Measurements from ENCODE around the gene UQCC5. TPM values are rescaled to one million over a fixed set of nuclear protein-coding genes. Genes with fewer than 3 reads are reported as not detected.
A peak's percentile ranks its signal among the peaks of the same experiment; 100 is the strongest.

UQCC5 gene
- total RNA-seq, 2 experiments from 2014 or later, result 2.8 to 8.3 TPM

GRCh38 chr3:52537165-52537620 lies 788 bp downstream of the UQCC5 start:
- DNase-seq (peak in 1 of 14 experiments; percentile 21), ATAC-seq (ENCODE audit: poor library complexity) (no peak)
- Histone ChIP-seq H3K36me3 (ENCODE audit: insufficient read depth, low read length) (peaks cover 16% of the 10 kb centered on the region), H3K27me3 (ENCODE audit: control insufficient read depth in 1 of 2, insufficient read depth in 2 of 2, low read length in 2 of 2) (peaks cover 0 to 3% of the 10 kb centered on the region in 2 experiments), H3K9me3 (ENCODE audit: control insufficient read depth in 1 of 2, insufficient read depth in 1 of 2, low read length in 2 of 2) (no peaks in the 10 kb centered on the region), H3K4me1 (ENCODE audit: insufficient read depth, low read length) (peaks cover 59% of the 10 kb centered on the region), H3K27ac (ENCODE audit: low read depth in 1 of 2, low read length in 2 of 2) (peak overlapping the region; percentile 71 to 83), H3K4me3 (ENCODE audit: low read length) (peak overlapping the region; percentile 92)
- H3K27me3 Mint-ChIP-seq, result no peaks in the 10 kb centered on the region
- peaks cover 32% of the 10 kb centered on the region for H3K36me3 Mint-ChIP-seq (ENCODE audit: low read depth)
- POLR2A ChIA-PET, result no interaction called here
- peak overlapping the region; percentile 95 for H3K27ac Mint-ChIP-seq
- intact Hi-C loops (cut with DNase I, micrococcal nuclease), result loop anchor here in 1 of 2 experiments (2.0 to 10.0 kb wide), 5 partner anchors 148 to 1972 kb away; partner anchors contain the start of genes ALAS1, C3orf18, DUSP7 and HEMK1
- CTCF ChIA-PET, result no interaction called here
- H3K4me1 Mint-ChIP-seq (ENCODE audit: low read depth), result peaks cover 64% of the 10 kb centered on the region
- no peaks in the 10 kb centered on the region for H3K9me3 Mint-ChIP-seq
- H3K4me3 Mint-ChIP-seq, result peak overlapping the region; percentile 99
- TF ChIP-seq, protein P1, sequence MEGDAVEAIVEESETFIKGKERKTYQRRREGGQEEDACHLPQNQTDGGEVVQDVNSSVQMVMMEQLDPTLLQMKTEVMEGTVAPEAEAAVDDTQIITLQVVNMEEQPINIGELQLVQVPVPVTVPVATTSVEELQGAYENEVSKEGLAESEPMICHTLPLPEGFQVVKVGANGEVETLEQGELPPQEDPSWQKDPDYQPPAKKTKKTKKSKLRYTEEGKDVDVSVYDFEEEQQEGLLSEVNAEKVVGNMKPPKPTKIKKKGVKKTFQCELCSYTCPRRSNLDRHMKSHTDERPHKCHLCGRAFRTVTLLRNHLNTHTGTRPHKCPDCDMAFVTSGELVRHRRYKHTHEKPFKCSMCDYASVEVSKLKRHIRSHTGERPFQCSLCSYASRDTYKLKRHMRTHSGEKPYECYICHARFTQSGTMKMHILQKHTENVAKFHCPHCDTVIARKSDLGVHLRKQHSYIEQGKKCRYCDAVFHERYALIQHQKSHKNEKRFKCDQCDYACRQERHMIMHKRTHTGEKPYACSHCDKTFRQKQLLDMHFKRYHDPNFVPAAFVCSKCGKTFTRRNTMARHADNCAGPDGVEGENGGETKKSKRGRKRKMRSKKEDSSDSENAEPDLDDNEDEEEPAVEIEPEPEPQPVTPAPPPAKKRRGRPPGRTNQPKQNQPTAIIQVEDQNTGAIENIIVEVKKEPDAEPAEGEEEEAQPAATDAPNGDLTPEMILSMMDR (IDR thresholded peaks at IDR 0.05), result no peak

DNA sequence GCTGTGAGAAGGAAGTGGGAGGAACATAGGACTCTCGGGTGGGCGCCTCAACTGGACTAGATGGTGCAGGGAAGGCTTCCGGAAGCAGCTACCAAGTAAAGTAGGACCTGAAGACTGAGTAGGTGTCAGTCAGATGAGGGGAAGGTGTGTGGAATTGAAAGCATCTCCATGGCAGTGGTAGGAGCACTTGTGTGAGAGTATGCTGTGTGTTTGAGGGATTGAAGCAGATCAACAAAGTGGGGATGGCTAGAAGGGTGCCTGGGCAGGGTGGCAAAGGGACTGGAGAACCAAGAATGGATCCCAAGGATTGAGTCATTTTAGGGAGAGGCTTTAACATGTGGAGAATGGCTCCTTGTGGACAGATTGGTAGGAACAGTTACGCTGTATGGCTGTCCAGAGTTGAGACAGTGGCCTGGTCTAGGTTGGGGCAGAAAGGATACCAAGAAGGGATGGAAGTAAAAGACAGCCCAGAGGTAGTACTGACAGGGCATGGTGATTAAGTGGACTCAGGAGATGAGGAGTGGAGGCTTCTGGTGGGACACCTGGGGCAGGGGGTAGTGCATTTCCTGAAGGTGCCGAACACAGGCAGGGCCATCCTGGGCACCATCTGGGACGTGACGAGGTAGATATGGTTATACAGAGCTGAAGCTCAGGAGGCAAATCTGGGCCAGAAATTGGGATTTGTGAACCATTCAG lies 1.5 kb downstream of the UQCC5 start:
- Histone ChIP-seq H3K36me3 (ENCODE audit: insufficient read depth, low read length) (peaks cover 16% of the 10 kb centered on the region), H3K27ac (ENCODE audit: low read depth in 1 of 2, low read length in 2 of 2) (no peak overlapping the region), H3K4me3 (ENCODE audit: low read length) (peak overlapping the region; percentile 92), H3K27me3 (ENCODE audit: control insufficient read depth in 1 of 2, insufficient read depth in 2 of 2, low read length in 2 of 2) (peaks cover 0 to 1% of the 10 kb centered on the region in 2 experiments), H3K4me1 (ENCODE audit: insufficient read depth, low read length) (peaks cover 52% of the 10 kb centered on the region), H3K9me3 (ENCODE audit: control insufficient read depth in 1 of 2, insufficient read depth in 1 of 2, low read length in 2 of 2) (no peaks in the 10 kb centered on the region)
- H3K4me1 Mint-ChIP-seq (ENCODE audit: low read depth), result peaks cover 64% of the 10 kb centered on the region
- H3K4me3 Mint-ChIP-seq, result peak overlapping the region; percentile 99
- H3K36me3 Mint-ChIP-seq (ENCODE audit: low read depth), result peaks cover 32% of the 10 kb centered on the region
- DNase-seq (peak in 1 of 14 experiments; percentile 12), ATAC-seq (ENCODE audit: poor library complexity) (no peak)
- intact Hi-C loops (cut with DNase I, micrococcal nuclease), result loop anchor here in 1 of 2 experiments (2.0 to 10.0 kb wide), 5 partner anchors 147 to 1973 kb away; partner anchors contain the start of genes ALAS1, C3orf18, DUSP7 and HEMK1
- H3K27me3 Mint-ChIP-seq, result no peaks in the 10 kb centered on the region
- TF ChIP-seq, protein P1 (IDR thresholded peaks at IDR 0.05), result no peak
- peak overlapping the region; percentile 95 for H3K27ac Mint-ChIP-seq
- ChIA-PET CTCF (no interaction called here), POLR2A (no interaction called here)
- no peaks in the 10 kb centered on the region for H3K9me3 Mint-ChIP-seq

DNA sequence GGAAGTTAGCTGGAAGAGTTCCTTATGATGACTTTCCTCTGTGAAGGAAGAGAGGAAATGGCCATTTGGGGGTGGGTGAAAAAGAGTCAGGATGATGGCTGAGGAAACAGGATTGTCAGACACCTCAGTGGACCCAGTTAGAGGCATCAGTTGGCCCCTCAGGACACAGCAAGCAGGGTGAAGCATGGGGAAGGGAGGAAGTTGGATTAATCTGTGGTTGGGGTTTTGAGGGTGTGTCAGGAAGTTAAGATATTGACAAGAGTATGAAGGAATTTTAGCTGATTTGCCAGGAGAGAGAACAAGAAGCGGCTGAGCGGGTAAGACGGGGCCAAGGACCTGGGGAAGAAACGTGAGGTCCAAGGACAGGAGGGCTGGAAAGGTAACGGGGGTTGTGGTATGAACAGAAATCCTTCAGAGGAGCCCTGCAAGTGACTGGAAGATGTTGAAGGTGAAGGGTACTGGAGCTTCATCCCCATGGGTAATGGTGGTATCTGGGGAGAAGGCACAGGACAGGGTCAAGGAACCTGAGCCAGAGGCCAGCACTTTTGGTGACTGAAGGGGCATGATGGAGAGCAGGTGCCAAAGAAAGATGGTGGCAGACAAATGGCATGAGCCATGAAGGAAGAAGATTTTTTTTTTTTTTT lies 2.7 kb downstream of the UQCC5 start:
- Mint-ChIP-seq H3K4me3 (peak overlapping the region; percentile 71), H3K27me3 (no peaks in the 10 kb centered on the region), H3K36me3 (ENCODE audit: low read depth) (peaks cover 38% of the 10 kb centered on the region), H3K9me3 (no peaks in the 10 kb centered on the region), H3K4me1 (ENCODE audit: low read depth) (peaks cover 64% of the 10 kb centered on the region), H3K27ac (peak overlapping the region; percentile 57)
- no peaks in the 10 kb centered on the region for H3K27me3 ChIP-seq (ENCODE audit: control insufficient read depth in 1 of 2, insufficient read depth in 2 of 2, low read length in 2 of 2)
- H3K4me1 ChIP-seq (ENCODE audit: insufficient read depth, low read length), result peaks cover 45% of the 10 kb centered on the region
- POLR2A ChIA-PET, result no interaction called here
- DNase-seq (no peak), ATAC-seq (ENCODE audit: poor library complexity) (no peak)
- no peaks in the 10 kb centered on the region for H3K9me3 ChIP-seq (ENCODE audit: control insufficient read depth in 1 of 2, insufficient read depth in 1 of 2, low read length in 2 of 2)
- no peak overlapping the region for H3K4me3 ChIP-seq (ENCODE audit: low read length)
- intact Hi-C loops (cut with DNase I, micrococcal nuclease), result loop anchor here in 1 of 2 experiments (5.0 to 10.0 kb wide), 4 partner anchors 344 to 1974 kb away; partner anchors contain the start of genes ALAS1, C3orf18, DUSP7 and HEMK1
- TF ChIP-seq, protein P1 (IDR thresholded peaks at IDR 0.05), result no peak
- CTCF ChIA-PET, result no interaction called here
- H3K36me3 ChIP-seq (ENCODE audit: insufficient read depth, low read length), result peaks cover 16% of the 10 kb centered on the region
- H3K27ac ChIP-seq (ENCODE audit: low read depth in 1 of 2, low read length in 2 of 2), result peak overlapping the region in 1 of 2 donors; percentile 5

All from CD4-positive, alpha-beta T cell (primary cell).